ENCODE results near the gene CPTP. TPM values are rescaled to one million over a fixed set of nuclear protein-coding genes. Genes with fewer than 3 reads are reported as not detected.

The CPTP gene
- total RNA-seq, 4 donors from 2014 or later = 12.0 to 24.9 (median 18.8) TPM

- H3K27me3 ChIP-seq = no peaks in the 10 kb centered on the region
- no peaks in the 10 kb centered on the region for H3K9me3 ChIP-seq
- TF ChIP-seq EP300 (IDR thresholded peaks at IDR 0.05) (peak in 1 of 2 donors; percentile 62), POLR2A (IDR thresholded peaks at IDR 0.05) (no peak), CTCF (IDR thresholded peaks at IDR 0.05) (no peak)
- WGBS, 2 donors = 53 to 63% methylated on average over 20 of the region's 20 CpGs
- H3K36me3 ChIP-seq = no peaks in the 10 kb centered on the region
- peaks cover 0 to 57% (median 48%) of the 10 kb centered on the region in 4 donors for H3K4me1 ChIP-seq
- peak overlapping the region in 1 of 4 donors; percentile 66 for H3K4me3 ChIP-seq
- H3K27ac ChIP-seq = peak overlapping the region; percentile 81 to 92 (median 88)
- DNase-seq (ENCODE audit: low spot score in 2 of 2) = peak; percentile 79 to 81
Observed at GRCh38 chr1:1360506-1361169, 36.0 kb downstream of the CPTP start.

DNA sequence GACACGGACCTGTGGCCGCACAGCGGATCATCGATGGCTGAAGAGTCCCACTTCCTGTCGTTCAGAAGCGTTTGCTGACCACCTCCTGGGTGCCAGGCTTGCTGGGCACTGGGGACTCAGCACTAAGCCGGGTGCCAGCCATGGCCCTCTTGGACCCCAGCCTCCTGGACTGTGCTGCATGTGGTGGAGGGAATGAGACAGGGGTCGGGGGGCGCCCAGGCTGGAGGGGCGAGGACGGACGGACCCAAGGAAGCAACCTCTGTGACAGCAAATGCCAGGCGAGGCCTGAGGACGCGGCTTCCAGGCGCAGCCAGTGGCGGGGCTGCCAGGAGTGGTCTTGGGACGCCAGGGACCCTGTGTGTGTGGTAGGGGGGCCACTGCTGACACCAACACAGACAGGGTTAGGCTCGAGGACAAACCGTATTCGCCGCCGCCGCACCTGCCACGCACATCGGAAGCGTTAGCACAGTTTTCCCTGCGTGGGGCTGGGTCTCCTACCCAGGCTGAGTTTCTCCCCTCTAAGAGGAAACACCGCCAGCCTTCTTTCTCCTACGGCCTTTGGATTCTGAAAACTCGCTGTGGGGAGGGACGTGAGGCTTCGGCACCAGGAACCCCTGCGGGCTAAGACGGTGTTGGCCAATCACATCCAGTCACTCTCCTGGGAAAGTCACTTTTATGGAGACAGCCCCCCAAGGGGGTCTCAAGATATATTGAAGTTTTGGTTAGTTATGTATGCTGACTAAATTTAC lies 36.8 kb downstream of the CPTP start:
- no peaks in the 10 kb centered on the region for H3K36me3 ChIP-seq
- 66 to 70% methylated on average over 20 to 33 of the region's 35 CpGs for WGBS, 2 donors
- TF ChIP-seq EP300 (IDR thresholded peaks at IDR 0.05) (no peak), CTCF (IDR thresholded peaks at IDR 0.05) (no peak), POLR2A (IDR thresholded peaks at IDR 0.05) (no peak)
- H3K9me3 ChIP-seq = no peaks in the 10 kb centered on the region
- H3K27ac ChIP-seq = peak overlapping the region; percentile 2 to 92 (median 80)
- H3K4me3 ChIP-seq = peak overlapping the region in 1 of 4 donors; percentile 32
- no peaks in the 10 kb centered on the region for H3K27me3 ChIP-seq
- DNase-seq (ENCODE audit: low spot score in 2 of 2) = no peak
- peaks cover 0 to 49% (median 43%) of the 10 kb centered on the region in 4 donors for H3K4me1 ChIP-seq

DNA sequence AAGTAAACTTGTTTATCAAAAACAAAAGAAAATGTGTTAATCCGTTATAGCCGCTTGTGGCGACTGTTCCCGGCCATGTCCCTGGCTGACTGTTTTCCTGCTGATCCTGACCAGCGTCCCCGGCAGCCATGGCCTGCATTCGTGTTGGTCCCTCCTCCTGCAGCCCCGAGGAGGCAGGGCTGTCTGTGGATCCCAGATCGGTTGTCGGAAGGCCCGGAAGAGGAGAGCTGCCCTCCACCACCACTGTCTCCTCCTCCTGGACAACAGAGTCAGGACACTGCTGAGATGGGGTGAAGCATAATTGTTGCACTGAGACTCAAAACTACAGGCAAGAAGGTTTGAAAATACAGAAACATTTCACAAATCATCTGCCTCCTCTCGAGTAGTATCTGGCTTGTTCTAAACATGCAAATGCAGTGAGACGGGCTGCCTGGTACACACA lies 37.4 kb downstream of the CPTP start:
- no peak for TF ChIP-seq POLR2A (IDR thresholded peaks at IDR 0.05)
- peak in 2 of 5 experiments; percentile 16 to 24 for TF ChIP-seq CTCF (IDR thresholded peaks at IDR 0.05)
- peaks cover 0 to 43% (median 38%) of the 10 kb centered on the region in 4 donors for H3K4me1 ChIP-seq
- no peaks in the 10 kb centered on the region for H3K36me3 ChIP-seq
- DNase-seq (ENCODE audit: low spot score in 2 of 2) = peak in 1 of 2 donors; percentile 54
- H3K9me3 ChIP-seq = no peaks in the 10 kb centered on the region
- WGBS, 2 donors = 11 to 15% methylated on average over 13 of the region's 13 CpGs
- H3K4me3 ChIP-seq = peak overlapping the region in 1 of 4 donors; percentile 32
- H3K27ac ChIP-seq = peak overlapping the region; percentile 2 to 92 (median 80)
- no peaks in the 10 kb centered on the region for H3K27me3 ChIP-seq

- no peak overlapping the region for H3K27ac ChIP-seq
- DNase-seq (ENCODE audit: low spot score in 2 of 2) = no peak
- no peaks in the 10 kb centered on the region for H3K9me3 ChIP-seq
- TF ChIP-seq EP300 (IDR thresholded peaks at IDR 0.05) (no peak), CTCF (IDR thresholded peaks at IDR 0.05) (no peak), POLR2A (IDR thresholded peaks at IDR 0.05) (no peak)
- no peak overlapping the region for H3K4me3 ChIP-seq
- 85 to 86% methylated on average over 14 of the region's 14 CpGs for WGBS, 2 donors
- peaks cover 0 to 34% (median 30%) of the 10 kb centered on the region in 4 donors for H3K4me1 ChIP-seq
- H3K36me3 ChIP-seq = no peaks in the 10 kb centered on the region
- H3K27me3 ChIP-seq = no peaks in the 10 kb centered on the region
Observed at GRCh38 chr1:1364266-1364665, 39.7 kb downstream of the CPTP start.

Measured in tibial nerve (tissue), 4 donors.